Liver (tissue), 9 donors: ENCODE results near the gene GAS2L1. TPM values are rescaled to one million over a fixed set of nuclear protein-coding genes. Genes with fewer than 3 reads are reported as not detected.
A peak's percentile ranks its signal among the peaks of the same experiment; 100 is the strongest.

Experiments used
- DNase-seq: peaks from one replicate; pipeline ENCODE4 v3.0.0-alpha.2; 2017; ENCODE audit warnings: low spot score
- H3K27ac ChIP-seq, 2 donors: one replicate each; pipeline ENCODE4 v1.7.0; 2013; ENCODE audit warnings: inconsistent platforms in 2 of 2, low read length in 2 of 2, control low read depth in 1 of 2, low read depth in 1 of 2, mild to moderate bottlenecking in 1 of 2
- H3K27me3 ChIP-seq, 4 donors: one replicate each; pipeline versions ENCODE4 v1.6.1 to v1.7.0; 2013; ENCODE audit warnings: low read length in 3 of 4, inconsistent platforms in 1 of 4, mild to moderate bottlenecking in 1 of 4, moderate library complexity in 1 of 4; ENCODE audit not compliant: control insufficient read depth in 4 of 4, insufficient read depth in 4 of 4
- H3K36me3 ChIP-seq, 4 donors: one replicate each; pipeline versions ENCODE4 v1.6.1 to v1.7.0; 2013; ENCODE audit warnings: low read length in 3 of 4, mild to moderate bottlenecking in 3 of 4, low read depth in 1 of 4, moderate library complexity in 1 of 4; ENCODE audit not compliant: control insufficient read depth in 4 of 4, insufficient read depth in 3 of 4
- H3K4me1 ChIP-seq, 4 donors: one replicate each; pipeline versions ENCODE4 v1.6.1 to v1.7.0; 2013; ENCODE audit warnings: low read length in 3 of 4, mild to moderate bottlenecking in 3 of 4, moderate library complexity in 1 of 4; ENCODE audit not compliant: control insufficient read depth in 4 of 4, insufficient read depth in 4 of 4
- H3K4me3 ChIP-seq, 3 donors: one replicate each; pipeline versions ENCODE4 v1.6.1 to v1.7.0; 2013; ENCODE audit warnings: low read length in 3 of 3, control low read depth in 1 of 3, low read depth in 1 of 3, mild to moderate bottlenecking in 1 of 3
- H3K9ac ChIP-seq, 2 donors: one replicate each; pipeline ENCODE4 v1.7.0; 2013; ENCODE audit warnings: low read length in 2 of 2, mild to moderate bottlenecking in 2 of 2, moderate library complexity in 2 of 2, control low read depth in 1 of 2, low read depth in 1 of 2
- H3K9me3 ChIP-seq, 4 donors: one replicate each; pipeline versions ENCODE4 v1.6.1 to v1.7.0; 2013; ENCODE audit warnings: low read length in 3 of 4; ENCODE audit not compliant: control insufficient read depth in 4 of 4
- EGR1 ChIP-seq, 2 donors: IDR thresholded peaks; 2 replicates each; pipeline ENCODE4 v1.6.1; 2016 to 2018; ENCODE audit warnings: antibody characterized with exemption in 2 of 2, low read depth in 2 of 2
- FOXA1 ChIP-seq: IDR thresholded peaks from 2 replicates; pipeline ENCODE4 v1.6.1; 2016; ENCODE audit warnings: antibody characterized with exemption
- FOXA2 ChIP-seq: IDR thresholded peaks from 2 replicates; pipeline ENCODE4 v1.6.1; 2016; ENCODE audit warnings: antibody characterized with exemption
- HNF4G ChIP-seq: IDR thresholded peaks from 2 replicates; pipeline ENCODE4 v1.6.1; 2016; ENCODE audit warnings: antibody characterized with exemption
- JUND ChIP-seq, 2 donors: IDR thresholded peaks; 2 replicates each; pipeline ENCODE4 v1.6.1; 2016; ENCODE audit warnings: antibody characterized with exemption in 2 of 2
- RAD21 ChIP-seq, 2 donors: IDR thresholded peaks; 2 replicates each; pipeline ENCODE4 v1.6.1; 2016; ENCODE audit warnings: antibody characterized with exemption in 2 of 2, mild to moderate bottlenecking in 2 of 2
- RXRA ChIP-seq, 2 donors: IDR thresholded peaks; 2 replicates each; pipeline ENCODE4 v1.6.1; 2017 to 2018; ENCODE audit warnings: antibody characterized with exemption in 2 of 2, mild to moderate bottlenecking in 1 of 2
- YY1 ChIP-seq: IDR thresholded peaks from 2 replicates; pipeline ENCODE4 v1.6.1; 2016; ENCODE audit warnings: antibody characterized with exemption, mild to moderate bottlenecking
- WGBS: extraction: QIAGEN DNeasy Blood & Tissue Kit; methylation state at CpG from one replicate; pipeline ENCODE4 v1.1.7; 2013; 5-methylcytosine and 5-hydroxymethylcytosine counted together
- polyA plus RNA-seq, 2 donors: library from polyadenylated mRNA; stranded (reverse) in 1 of 2; unstranded in 1 of 2; fragments of 200-250 nt in 1 of 2; fragments of >200 nt in 1 of 2; fragmentation: Nextera tagmentation in 1 of 2; extraction: Ambion mirVana in 1 of 2; gene quantifications; one replicate each; pipeline versions ENCODE4 v1.2.1 to v1.2.3, GENCODE V29; 2013 to 2015
- total RNA-seq, 2 donors: library from RNA; depleted of rRNA; stranded (reverse); fragments of >200 nt; gene quantifications; one replicate each; pipeline ENCODE4 v1.2.3, GENCODE V29; 2014
- TF ChIP-seq, protein P1 (sequence below): IDR thresholded peaks from 2 replicates; pipeline ENCODE4 v1.6.1; 2016; ENCODE audit warnings: antibody characterized with exemption, mild to moderate bottlenecking
- TF ChIP-seq, protein P2 (sequence below): fragments of 150-350 bp; IDR thresholded peaks from 2 replicates; pipeline ENCODE4 v1.5.1; 2017; ENCODE audit warnings: improper control_type of control experiment, low read depth, low read length; ENCODE audit not compliant: missing input control
- TF ChIP-seq, protein P3 (sequence below): IDR thresholded peaks from 2 replicates; pipeline ENCODE4 v1.6.1; 2016; ENCODE audit warnings: antibody characterized with exemption
- TF ChIP-seq, protein P4 (sequence below): IDR thresholded peaks from 2 replicates; pipeline ENCODE4 v1.6.1; 2016; ENCODE audit warnings: antibody characterized with exemption
- donor health status: healthy.
- donor health status: healthy.
- donor health status: healthy.
- donor health status: healthy.
- donor health status: healthy.

GAS2L1 gene
- total and polyA plus RNA-seq, 4 donors: 4.0 to 11.4 (median 8.9) TPM

DNA sequence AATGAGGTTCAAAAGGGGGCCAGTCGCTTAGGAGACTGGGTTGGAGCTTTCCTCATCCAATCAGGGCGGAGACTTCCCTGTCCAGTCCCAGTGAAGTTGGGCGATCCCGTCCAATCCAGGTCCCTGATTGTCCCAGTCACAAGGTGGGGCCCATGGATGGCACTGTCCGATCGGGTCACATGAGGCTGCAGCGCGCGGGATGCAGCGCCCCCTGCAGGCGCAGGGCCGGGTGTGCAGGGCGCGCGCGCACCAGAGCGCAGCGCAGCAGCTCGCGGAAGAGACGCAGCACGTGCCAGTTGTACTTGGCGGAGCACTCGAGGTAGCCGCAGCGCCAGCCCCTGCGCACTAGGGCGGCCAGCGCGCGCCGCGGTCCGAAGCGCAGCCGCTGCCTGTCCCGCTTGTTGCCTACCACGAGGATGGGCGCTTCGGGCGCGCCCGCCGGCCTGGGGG lies 6.7 kb downstream of the GAS2L1 start:
- Histone ChIP-seq H3K4me3 (no peak overlapping the region), H3K9ac (no peak overlapping the region), H3K4me1 (peaks cover 9 to 48% (median 19%) of the 10 kb centered on the region in 4 donors), H3K36me3 (no peaks in the 10 kb centered on the region), H3K27ac (no peak overlapping the region), H3K9me3 (no peaks in the 10 kb centered on the region), H3K27me3 (peaks cover 0 to 4% (median 0%) of the 10 kb centered on the region in 4 donors)
- no peak for DNase-seq
- TF ChIP-seq RXRA (IDR thresholded peaks at IDR 0.05): no peak
- no peak for TF ChIP-seq JUND (IDR thresholded peaks at IDR 0.05)
- TF ChIP-seq, protein P1, sequence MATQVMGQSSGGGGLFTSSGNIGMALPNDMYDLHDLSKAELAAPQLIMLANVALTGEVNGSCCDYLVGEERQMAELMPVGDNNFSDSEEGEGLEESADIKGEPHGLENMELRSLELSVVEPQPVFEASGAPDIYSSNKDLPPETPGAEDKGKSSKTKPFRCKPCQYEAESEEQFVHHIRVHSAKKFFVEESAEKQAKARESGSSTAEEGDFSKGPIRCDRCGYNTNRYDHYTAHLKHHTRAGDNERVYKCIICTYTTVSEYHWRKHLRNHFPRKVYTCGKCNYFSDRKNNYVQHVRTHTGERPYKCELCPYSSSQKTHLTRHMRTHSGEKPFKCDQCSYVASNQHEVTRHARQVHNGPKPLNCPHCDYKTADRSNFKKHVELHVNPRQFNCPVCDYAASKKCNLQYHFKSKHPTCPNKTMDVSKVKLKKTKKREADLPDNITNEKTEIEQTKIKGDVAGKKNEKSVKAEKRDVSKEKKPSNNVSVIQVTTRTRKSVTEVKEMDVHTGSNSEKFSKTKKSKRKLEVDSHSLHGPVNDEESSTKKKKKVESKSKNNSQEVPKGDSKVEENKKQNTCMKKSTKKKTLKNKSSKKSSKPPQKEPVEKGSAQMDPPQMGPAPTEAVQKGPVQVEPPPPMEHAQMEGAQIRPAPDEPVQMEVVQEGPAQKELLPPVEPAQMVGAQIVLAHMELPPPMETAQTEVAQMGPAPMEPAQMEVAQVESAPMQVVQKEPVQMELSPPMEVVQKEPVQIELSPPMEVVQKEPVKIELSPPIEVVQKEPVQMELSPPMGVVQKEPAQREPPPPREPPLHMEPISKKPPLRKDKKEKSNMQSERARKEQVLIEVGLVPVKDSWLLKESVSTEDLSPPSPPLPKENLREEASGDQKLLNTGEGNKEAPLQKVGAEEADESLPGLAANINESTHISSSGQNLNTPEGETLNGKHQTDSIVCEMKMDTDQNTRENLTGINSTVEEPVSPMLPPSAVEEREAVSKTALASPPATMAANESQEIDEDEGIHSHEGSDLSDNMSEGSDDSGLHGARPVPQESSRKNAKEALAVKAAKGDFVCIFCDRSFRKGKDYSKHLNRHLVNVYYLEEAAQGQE: no peak
- TF ChIP-seq FOXA1: no peak
- no peak for TF ChIP-seq HNF4G
- TF ChIP-seq RAD21 (IDR thresholded peaks at IDR 0.05): peak in 1 of 2 donors; percentile 52
- no peak for TF ChIP-seq FOXA2
- TF ChIP-seq EGR1 (IDR thresholded peaks at IDR 0.05; ENCODE audit: low read depth in 2 of 2): no peak
- TF ChIP-seq, protein P2, sequence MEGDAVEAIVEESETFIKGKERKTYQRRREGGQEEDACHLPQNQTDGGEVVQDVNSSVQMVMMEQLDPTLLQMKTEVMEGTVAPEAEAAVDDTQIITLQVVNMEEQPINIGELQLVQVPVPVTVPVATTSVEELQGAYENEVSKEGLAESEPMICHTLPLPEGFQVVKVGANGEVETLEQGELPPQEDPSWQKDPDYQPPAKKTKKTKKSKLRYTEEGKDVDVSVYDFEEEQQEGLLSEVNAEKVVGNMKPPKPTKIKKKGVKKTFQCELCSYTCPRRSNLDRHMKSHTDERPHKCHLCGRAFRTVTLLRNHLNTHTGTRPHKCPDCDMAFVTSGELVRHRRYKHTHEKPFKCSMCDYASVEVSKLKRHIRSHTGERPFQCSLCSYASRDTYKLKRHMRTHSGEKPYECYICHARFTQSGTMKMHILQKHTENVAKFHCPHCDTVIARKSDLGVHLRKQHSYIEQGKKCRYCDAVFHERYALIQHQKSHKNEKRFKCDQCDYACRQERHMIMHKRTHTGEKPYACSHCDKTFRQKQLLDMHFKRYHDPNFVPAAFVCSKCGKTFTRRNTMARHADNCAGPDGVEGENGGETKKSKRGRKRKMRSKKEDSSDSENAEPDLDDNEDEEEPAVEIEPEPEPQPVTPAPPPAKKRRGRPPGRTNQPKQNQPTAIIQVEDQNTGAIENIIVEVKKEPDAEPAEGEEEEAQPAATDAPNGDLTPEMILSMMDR: peak; percentile 48
- 26% methylated on average over 44 of the region's 44 CpGs for WGBS

DNA sequence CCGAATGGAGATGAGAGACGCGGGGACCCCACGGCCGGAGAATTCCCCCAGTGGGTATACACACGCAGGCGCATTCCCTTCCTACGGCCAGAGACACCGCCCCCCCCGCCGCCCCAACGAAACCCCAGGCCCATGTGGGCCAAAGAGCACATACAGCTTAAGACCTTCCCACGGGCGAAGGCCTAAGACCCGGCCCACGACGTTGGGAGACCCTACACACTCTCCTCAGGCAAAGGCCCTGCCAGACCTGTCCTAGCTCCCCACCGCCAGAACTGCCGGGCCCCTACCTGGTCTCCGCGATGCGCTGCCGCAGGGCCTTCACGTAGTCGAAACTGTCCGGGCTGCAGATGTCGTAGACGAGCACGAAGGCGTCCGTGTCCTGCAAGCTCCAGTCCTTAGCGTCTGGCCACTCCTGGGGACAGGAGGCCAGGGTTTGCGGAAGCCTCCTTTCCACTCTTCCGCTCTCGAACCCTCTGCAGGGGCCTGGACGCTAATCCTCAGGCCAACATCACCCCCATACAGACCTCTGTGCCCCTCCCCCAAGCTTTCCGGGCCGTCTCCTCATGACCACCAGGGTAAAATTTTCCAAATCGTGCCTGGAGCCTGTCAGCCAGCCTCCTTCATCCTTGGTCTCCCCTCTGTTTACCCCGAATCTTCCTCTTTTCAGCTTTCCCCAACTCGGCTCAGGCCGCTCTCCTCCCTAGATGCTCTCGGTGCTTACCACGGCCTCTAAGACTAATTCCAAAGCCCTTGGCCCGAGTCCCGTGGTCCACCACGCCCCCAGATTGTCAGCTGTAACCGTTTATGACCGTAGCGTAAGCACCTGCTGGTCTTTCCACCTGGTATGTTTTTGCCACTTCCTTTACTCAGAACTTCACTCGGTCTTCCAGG lies 7.4 kb downstream of the GAS2L1 start:
- H3K27ac ChIP-seq: no peak overlapping the region
- H3K4me1 ChIP-seq: peaks cover 9 to 41% (median 17%) of the 10 kb centered on the region in 4 donors
- DNase-seq: no peak
- TF ChIP-seq FOXA2: no peak
- TF ChIP-seq, protein P3, sequence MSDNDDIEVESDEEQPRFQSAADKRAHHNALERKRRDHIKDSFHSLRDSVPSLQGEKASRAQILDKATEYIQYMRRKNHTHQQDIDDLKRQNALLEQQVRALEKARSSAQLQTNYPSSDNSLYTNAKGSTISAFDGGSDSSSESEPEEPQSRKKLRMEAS: no peak
- no peak for TF ChIP-seq EGR1 (IDR thresholded peaks at IDR 0.05; ENCODE audit: low read depth in 2 of 2)
- TF ChIP-seq, protein P2: no peak
- no peak for TF ChIP-seq RXRA (IDR thresholded peaks at IDR 0.05)
- TF ChIP-seq, protein P4, sequence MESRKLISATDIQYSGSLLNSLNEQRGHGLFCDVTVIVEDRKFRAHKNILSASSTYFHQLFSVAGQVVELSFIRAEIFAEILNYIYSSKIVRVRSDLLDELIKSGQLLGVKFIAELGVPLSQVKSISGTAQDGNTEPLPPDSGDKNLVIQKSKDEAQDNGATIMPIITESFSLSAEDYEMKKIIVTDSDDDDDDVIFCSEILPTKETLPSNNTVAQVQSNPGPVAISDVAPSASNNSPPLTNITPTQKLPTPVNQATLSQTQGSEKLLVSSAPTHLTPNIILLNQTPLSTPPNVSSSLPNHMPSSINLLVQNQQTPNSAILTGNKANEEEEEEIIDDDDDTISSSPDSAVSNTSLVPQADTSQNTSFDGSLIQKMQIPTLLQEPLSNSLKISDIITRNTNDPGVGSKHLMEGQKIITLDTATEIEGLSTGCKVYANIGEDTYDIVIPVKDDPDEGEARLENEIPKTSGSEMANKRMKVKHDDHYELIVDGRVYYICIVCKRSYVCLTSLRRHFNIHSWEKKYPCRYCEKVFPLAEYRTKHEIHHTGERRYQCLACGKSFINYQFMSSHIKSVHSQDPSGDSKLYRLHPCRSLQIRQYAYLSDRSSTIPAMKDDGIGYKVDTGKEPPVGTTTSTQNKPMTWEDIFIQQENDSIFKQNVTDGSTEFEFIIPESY: no peak
- TF ChIP-seq YY1: no peak
- H3K27me3 ChIP-seq: peaks cover 0 to 4% (median 0%) of the 10 kb centered on the region in 4 donors
- no peak overlapping the region for H3K4me3 ChIP-seq
- no peak overlapping the region for H3K9ac ChIP-seq
- H3K9me3 ChIP-seq: no peaks in the 10 kb centered on the region
- H3K36me3 ChIP-seq: no peaks in the 10 kb centered on the region
- WGBS: 23% methylated on average over 51 of the region's 51 CpGs
